Common myeloid progenitor, CD34-positive (primary cell): ENCODE measurements around the gene NANOGP8.

ENCODE experiments used
- CTCF ChIA-PET: fragments of 350-600 bp; sonication (Branson Sonifier 250); formaldehyde crosslinking; loops from one replicate; lab custom pipeline; 2021; ENCODE audit warnings: antibody characterized with exemption; lab: Charles Lee
- POLR2A ChIA-PET: fragments of 350-600 bp; sonication (Branson Sonifier 250); formaldehyde crosslinking; loops from one replicate; lab custom pipeline; 2021; ENCODE audit warnings: antibody characterized with exemption; lab: Charles Lee
- DNase-seq, 3 donors: peaks; one replicate each; pipeline versions ENCODE4 v3.0.0 to v3.0.0-alpha.2; 2013
- H3K27ac ChIP-seq, 2 experiments: 1 replicate in 1 of 2; 2 replicates in 1 of 2; pipeline ENCODE4 v1.7.0; 2013; ENCODE audit warnings: inconsistent platforms in 2 of 2, low read length in 2 of 2, mild to moderate bottlenecking in 2 of 2, low read depth in 1 of 2, moderate library complexity in 1 of 2; ENCODE audit not compliant: severe bottlenecking in 2 of 2, insufficient read depth in 1 of 2, poor library complexity in 1 of 2
- H3K27me3 ChIP-seq, 5 experiments: replicated peaks in 2 of 5; 1 replicate in 3 of 5; 2 replicates in 2 of 5; pipeline versions ENCODE4 v1.6.1 to v1.7.0; 2013; ENCODE audit warnings: low read length in 4 of 5, mild to moderate bottlenecking in 2 of 5, moderate library complexity in 2 of 5, inconsistent platforms in 1 of 5; ENCODE audit not compliant: insufficient read depth in 5 of 5, control insufficient read depth in 4 of 5
- H3K36me3 ChIP-seq, 4 experiments: 1 replicate in 2 of 4; 2 replicates in 2 of 4; pipeline versions ENCODE4 v1.6.1 to v1.7.0; 2013; ENCODE audit warnings: low read length in 3 of 4, control low read depth in 1 of 4, mild to moderate bottlenecking in 1 of 4; ENCODE audit not compliant: control insufficient read depth in 4 of 4, insufficient read depth in 4 of 4
- H3K4me1 ChIP-seq, 4 experiments: 1 replicate in 3 of 4; 2 replicates in 1 of 4; pipeline versions ENCODE4 v1.6.1 to v1.7.1; 2013; ENCODE audit warnings: low read length in 3 of 4, mild to moderate bottlenecking in 3 of 4, control low read depth in 1 of 4, inconsistent platforms in 1 of 4, moderate library complexity in 1 of 4; ENCODE audit not compliant: control insufficient read depth in 4 of 4, insufficient read depth in 4 of 4; ENCODE audit errors: control extremely low read depth in 1 of 4
- H3K4me3 ChIP-seq, 7 experiments: 1 replicate in 4 of 7; 2 replicates in 3 of 7; pipeline versions ENCODE4 v1.5.1 to v1.7.0; 2013; ENCODE audit warnings: mild to moderate bottlenecking in 7 of 7, low read length in 6 of 7, moderate library complexity in 6 of 7, inconsistent platforms in 2 of 7, low read depth in 2 of 7, control low read depth in 1 of 7; ENCODE audit not compliant: insufficient read depth in 4 of 7, control insufficient read depth in 1 of 7; ENCODE audit errors: extremely low read depth in 1 of 7
- H3K9me3 ChIP-seq, 5 experiments: 1 replicate in 4 of 5; 2 replicates in 1 of 5; pipeline versions ENCODE4 v1.6.1 to v1.7.1; 2013; ENCODE audit warnings: low read length in 4 of 5, mild to moderate bottlenecking in 2 of 5, inconsistent platforms in 1 of 5, low read depth in 1 of 5, moderate library complexity in 1 of 5; ENCODE audit not compliant: control insufficient read depth in 4 of 5, insufficient read depth in 2 of 5; ENCODE audit errors: control extremely low read depth in 1 of 5
- WGBS: methylation state at CpG from one replicate; pipeline ENCODE4 v1.1.5; 2013; ENCODE audit not compliant: insufficient coverage; 5-methylcytosine and 5-hydroxymethylcytosine counted together

The NANOGP8 gene

GRCh38 chr15:35067496-35068347 is 17.4 kb downstream of the NANOGP8 start:
- H3K4me1 ChIP-seq = no peaks in the 10 kb centered on the region
- no peak overlapping the region for H3K4me3 ChIP-seq
- no peak overlapping the region for H3K27ac ChIP-seq
- 50% methylated on average over 1 of the region's 10 CpGs for WGBS
- no peak for DNase-seq
- no peaks in the 10 kb centered on the region for H3K9me3 ChIP-seq
- CTCF ChIA-PET = interaction anchor here (1.0 to 1.9 kb wide), 2 partner anchors 10 to 13 kb away, joined by 3 to 4 read pairs; no protein-coding TSS in a partner anchor
- POLR2A ChIA-PET = no interaction called here
- H3K36me3 ChIP-seq = no peaks in the 10 kb centered on the region
- H3K27me3 ChIP-seq = no peaks in the 10 kb centered on the region

- 100% methylated on average over 4 of the region's 4 CpGs for WGBS
- Histone ChIP-seq H3K4me3 (no peak overlapping the region), H3K9me3 (no peaks in the 10 kb centered on the region), H3K27me3 (no peaks in the 10 kb centered on the region), H3K36me3 (no peaks in the 10 kb centered on the region), H3K4me1 (no peaks in the 10 kb centered on the region), H3K27ac (no peak overlapping the region)
- POLR2A ChIA-PET = no interaction called here
- DNase-seq = no peak
- CTCF ChIA-PET = no interaction called here
These were observed 19.0 kb downstream of the NANOGP8 start for GRCh38 chr15:35066094-35066493.

- Histone ChIP-seq H3K4me3 (no peak overlapping the region), H3K36me3 (no peaks in the 10 kb centered on the region), H3K27ac (no peak overlapping the region), H3K9me3 (no peaks in the 10 kb centered on the region), H3K4me1 (no peaks in the 10 kb centered on the region), H3K27me3 (no peaks in the 10 kb centered on the region)
- CTCF ChIA-PET = no interaction called here
- DNase-seq = no peak
- WGBS = 100% methylated on average over 6 of the region's 8 CpGs
- POLR2A ChIA-PET = no interaction called here
These were observed 20.4 kb downstream of the NANOGP8 start for GRCh38 chr15:35064576-35065190.

- Histone ChIP-seq H3K27me3 (no peaks in the 10 kb centered on the region), H3K4me3 (no peak overlapping the region), H3K36me3 (no peaks in the 10 kb centered on the region), H3K4me1 (peaks cover 0 to 2% (median 0%) of the 10 kb centered on the region in 4 experiments), H3K27ac (no peak overlapping the region), H3K9me3 (no peaks in the 10 kb centered on the region)
- DNase-seq = no peak
- WGBS = no CpG with 5 or more reads among the region's 1 CpG
- POLR2A ChIA-PET = interaction anchor here (0.7 kb wide), 1 partner anchor 1816 kb away, joined by 3 read pairs; no protein-coding TSS in a partner anchor
- CTCF ChIA-PET = no interaction called here
These were observed 22.4 kb downstream of the NANOGP8 start for GRCh38 chr15:35062738-35063099.

GRCh38 chr15:35061825-35062737 is 23.0 kb downstream of the NANOGP8 start:
- ChIA-PET CTCF (no interaction called here), POLR2A (interaction anchor here (0.7 kb wide), 1 partner anchor 1815 kb away, joined by 3 read pairs; no protein-coding TSS in a partner anchor)
- Histone ChIP-seq H3K4me3 (no peak overlapping the region), H3K27ac (no peak overlapping the region), H3K4me1 (peaks cover 0 to 2% (median 0%) of the 10 kb centered on the region in 4 experiments), H3K27me3 (no peaks in the 10 kb centered on the region), H3K36me3 (no peaks in the 10 kb centered on the region), H3K9me3 (no peaks in the 10 kb centered on the region)
- WGBS = 100% methylated on average over 2 of the region's 6 CpGs
- no peak for DNase-seq

- CTCF ChIA-PET = no interaction called here
- Histone ChIP-seq H3K9me3 (no peaks in the 10 kb centered on the region), H3K36me3 (no peaks in the 10 kb centered on the region), H3K27me3 (no peaks in the 10 kb centered on the region), H3K27ac (no peak overlapping the region), H3K4me3 (no peak overlapping the region), H3K4me1 (peaks cover 0 to 2% (median 0%) of the 10 kb centered on the region in 4 experiments)
- 94% methylated on average over 9 of the region's 13 CpGs for WGBS
- POLR2A ChIA-PET = no interaction called here
- DNase-seq = no peak
These were observed 23.8 kb downstream of the NANOGP8 start for GRCh38 chr15:35061161-35061824.
